Measurements from ENCODE around the gene NOVA1.

The NOVA1 gene

GRCh38 chr14:26589925-26590324 is 7.9 kb downstream of the NOVA1 start:
- no peak for DNase-seq

GRCh38 chr14:26577711-26578110 is 20.1 kb downstream of the NOVA1 start:
- no peak for DNase-seq

GRCh38 chr14:26554069-26554772 is 43.6 kb downstream of the NOVA1 start:
- no peak for DNase-seq

GRCh38 chr14:26549571-26549970 is 48.3 kb downstream of the NOVA1 start:
- no peak for DNase-seq

- DNase-seq, result no peak
Measured at GRCh38 chr14:26548406-26548805, 49.4 kb downstream of the NOVA1 start.

GRCh38 chr14:26538176-26538575 is 59.7 kb downstream of the NOVA1 start:
- DNase-seq, result no peak

GRCh38 chr14:26531894-26532293 is 65.9 kb downstream of the NOVA1 start:
- DNase-seq, result no peak

GRCh38 chr14:26528415-26529182 is 69.2 kb downstream of the NOVA1 start:
- no peak for DNase-seq

- DNase-seq, result no peak
Measured at GRCh38 chr14:26527095-26527494, 70.7 kb downstream of the NOVA1 start.

GRCh38 chr14:26526137-26526536 is 71.7 kb downstream of the NOVA1 start:
- no peak for DNase-seq

GRCh38 chr14:26525085-26525484 is 72.7 kb downstream of the NOVA1 start:
- DNase-seq, result no peak

GRCh38 chr14:26522967-26523366 is 74.9 kb downstream of the NOVA1 start:
- DNase-seq, result no peak

GRCh38 chr14:26517771-26518170 is 80.1 kb downstream of the NOVA1 start:
- no peak for DNase-seq

- no peak for DNase-seq
Measured at GRCh38 chr14:26500028-26500427, 97.8 kb downstream of the NOVA1 start.

GRCh38 chr14:26499546-26499945 is 98.3 kb downstream of the NOVA1 start:
- DNase-seq, result no peak

GRCh38 chr14:26486922-26487321 is 110.9 kb downstream of the NOVA1 start:
- no peak for DNase-seq

- no peak for DNase-seq
Measured at GRCh38 chr14:26484562-26484961, 113.3 kb downstream of the NOVA1 start.

- no peak for DNase-seq
Measured at GRCh38 chr14:26478967-26479366, 118.9 kb downstream of the NOVA1 start.

GRCh38 chr14:26466862-26467261 is 131.0 kb downstream of the NOVA1 start:
- no peak for DNase-seq

- no peak for DNase-seq
Measured at GRCh38 chr14:26463136-26463535, 134.7 kb downstream of the NOVA1 start.

- no peak for DNase-seq
Measured at GRCh38 chr14:26454105-26454504, 143.7 kb downstream of the NOVA1 start.

- DNase-seq, result no peak
Measured at GRCh38 chr14:26448181-26448855, 149.5 kb downstream of the NOVA1 start.

GRCh38 chr14:26444822-26445221 is 153.0 kb downstream of the NOVA1 start:
- peak in 1 of 3 donors; percentile 0 for DNase-seq

- DNase-seq, result no peak
Measured at GRCh38 chr14:26443654-26444053, 154.2 kb downstream of the NOVA1 start.

Data from suppressor macrophage treated with lipopolysaccharide for 1 hour (primary cell).